ENCODE results near the gene RIPPLY3. TPM values are rescaled to one million over a fixed set of nuclear protein-coding genes. Genes with fewer than 3 reads are reported as not detected.
A peak's percentile ranks its signal among the peaks of the same experiment; 100 is the strongest.

RIPPLY3 gene
- polyA plus RNA-seq, 1 donor (not counting 4 experiments of a cell fraction or from before 2014, with no cell fraction given), result 0.05 TPM

DNA sequence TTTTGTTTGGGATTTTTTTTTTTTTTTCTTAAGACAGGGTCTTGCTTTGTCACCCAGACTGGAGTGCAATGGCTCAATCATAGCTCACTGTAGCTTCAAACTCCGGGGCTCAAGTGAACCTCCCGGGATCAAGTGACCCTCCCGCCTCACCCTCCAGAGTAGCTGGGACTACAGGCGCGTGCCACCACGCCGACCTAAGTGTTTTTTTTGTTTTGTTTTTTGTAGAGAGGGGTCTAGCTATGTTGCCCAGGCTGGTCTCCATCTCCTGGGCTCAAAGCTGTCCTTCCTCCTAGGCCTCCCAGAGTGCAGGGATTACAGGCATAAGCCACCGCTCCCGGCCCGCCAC, 40.8 kb upstream of the RIPPLY3 start:
- Histone ChIP-seq H3K9ac (ENCODE audit: control insufficient read depth, extremely low read depth, insufficient read depth, low read length) (peak overlapping the region; percentile 78), H3K36me3 (ENCODE audit: control insufficient read depth in 2 of 2, extremely low read depth in 1 of 2, insufficient read depth in 2 of 2, low read length in 2 of 2) (peaks cover 0 to 2% of the 10 kb centered on the region in 2 experiments), H3K27me3 (ENCODE audit: control insufficient read depth, extremely low read depth, insufficient read depth, low read length) (no peaks in the 10 kb centered on the region), H3K4me2 (ENCODE audit: control insufficient read depth, extremely low read depth, insufficient read depth, low read depth, low read length) (peak overlapping the region; percentile 75), H3K9me1 (ENCODE audit: control insufficient read depth, extremely low read depth, insufficient read depth, low read length) (no peaks in the 10 kb centered on the region), H3K4me1 (ENCODE audit: control insufficient read depth, extremely low read depth, insufficient read depth, low read length) (peaks cover 9% of the 10 kb centered on the region), H3K27ac (ENCODE audit: control insufficient read depth, insufficient read depth, low read length) (peak overlapping the region; percentile 44), H3K4me3 (ENCODE audit: control insufficient read depth in 2 of 3, extremely low read depth in 1 of 3, insufficient read depth in 2 of 3, low read depth in 1 of 3, low read length in 3 of 3) (peak overlapping the region; percentile 56 to 76 (median 66)), H3K9me3 (ENCODE audit: control insufficient read depth, low read depth, low read length) (no peaks in the 10 kb centered on the region), H3K79me2 (ENCODE audit: control insufficient read depth, insufficient read depth, low read length) (no peaks in the 10 kb centered on the region), H4K20me1 (ENCODE audit: control insufficient read depth, extremely low read depth, insufficient read depth, low read length) (no peaks in the 10 kb centered on the region), H2AFZ (ENCODE audit: control insufficient read depth, low read length) (peak overlapping the region; percentile 65)
- no peak for TF ChIP-seq EZH2 (IDR thresholded peaks at IDR 0.05; ENCODE audit: low read length)
- no peak for TF ChIP-seq CTCF (optimal IDR thresholded peaks at IDR 0.05 in 1 of 3, IDR thresholded peaks at IDR 0.05 in 1 of 3, conservative IDR thresholded peaks at IDR 0.05 in 1 of 3; ENCODE audit: extremely low read depth in 1 of 3, insufficient read depth in 2 of 3, low read length in 3 of 3)
- FAIRE-seq (no peak), DNase-seq (ENCODE audit: low read depth, low spot score) (no peak)
- dilution Hi-C loops (cut with MboI; ENCODE audit: extremely low pct_ligation_motif_present, low sequenced_read_pairs), result no loop called here

GRCh38 chr21:36966066-36966820, 40.3 kb upstream of the RIPPLY3 start, which contains the start of gene HLCS:
TSS of gene HLCS (minus strand) at chr21:36966669. CDS start at chr21:36966638, 31 bp downstream.
- Histone ChIP-seq H3K4me3 (ENCODE audit: control insufficient read depth in 2 of 3, extremely low read depth in 1 of 3, insufficient read depth in 2 of 3, low read depth in 1 of 3, low read length in 3 of 3) (peak within 1 kb of the TSS; percentile 56 to 76 (median 66)), H3K4me1 (ENCODE audit: control insufficient read depth, extremely low read depth, insufficient read depth, low read length) (peaks cover 9% of the 10 kb centered on the region), H3K27me3 (ENCODE audit: control insufficient read depth, extremely low read depth, insufficient read depth, low read length) (no peaks in the 10 kb centered on the region), H3K9me1 (ENCODE audit: control insufficient read depth, extremely low read depth, insufficient read depth, low read length) (no peaks in the 10 kb centered on the region), H3K4me2 (ENCODE audit: control insufficient read depth, extremely low read depth, insufficient read depth, low read depth, low read length) (peak within 1 kb of the TSS; percentile 86), H3K79me2 (ENCODE audit: control insufficient read depth, insufficient read depth, low read length) (no peaks in the 10 kb centered on the region), H3K27ac (ENCODE audit: control insufficient read depth, insufficient read depth, low read length) (peak within 1 kb of the TSS; percentile 44), H3K36me3 (ENCODE audit: control insufficient read depth in 2 of 2, extremely low read depth in 1 of 2, insufficient read depth in 2 of 2, low read length in 2 of 2) (no peaks in the 10 kb centered on the region), H3K9ac (ENCODE audit: control insufficient read depth, extremely low read depth, insufficient read depth, low read length) (peak within 1 kb of the TSS; percentile 78), H4K20me1 (ENCODE audit: control insufficient read depth, extremely low read depth, insufficient read depth, low read length) (no peaks in the 10 kb centered on the region), H2AFZ (ENCODE audit: control insufficient read depth, low read length) (peak within 1 kb of the TSS; percentile 65), H3K9me3 (ENCODE audit: control insufficient read depth, low read depth, low read length) (no peaks in the 10 kb centered on the region)
- dilution Hi-C loops (cut with MboI; ENCODE audit: extremely low pct_ligation_motif_present, low sequenced_read_pairs), result no loop called here
- FAIRE-seq (no peak), DNase-seq (ENCODE audit: low read depth, low spot score) (no peak)
- TF ChIP-seq EZH2 (IDR thresholded peaks at IDR 0.05; ENCODE audit: low read length) (no peak), CTCF (optimal IDR thresholded peaks at IDR 0.05 in 1 of 3, IDR thresholded peaks at IDR 0.05 in 1 of 3, conservative IDR thresholded peaks at IDR 0.05 in 1 of 3; ENCODE audit: extremely low read depth in 1 of 3, insufficient read depth in 2 of 3, low read length in 3 of 3) (peak in 2 of 3 experiments; percentile 46 to 58)

All from keratinocyte (primary cell).